HG03439 (cell line): Measurements from ENCODE around the gene SLC5A10.

Experiments
- ATAC-seq: cut with Tn5 transposase; IDR thresholded peaks from one replicate; pipeline ENCODE4 v1.9.1; 2021; ENCODE audit warnings: mild to moderate bottlenecking, moderate library complexity; ENCODE audit not compliant: unreplicated experiment

Gene SLC5A10

DNA sequence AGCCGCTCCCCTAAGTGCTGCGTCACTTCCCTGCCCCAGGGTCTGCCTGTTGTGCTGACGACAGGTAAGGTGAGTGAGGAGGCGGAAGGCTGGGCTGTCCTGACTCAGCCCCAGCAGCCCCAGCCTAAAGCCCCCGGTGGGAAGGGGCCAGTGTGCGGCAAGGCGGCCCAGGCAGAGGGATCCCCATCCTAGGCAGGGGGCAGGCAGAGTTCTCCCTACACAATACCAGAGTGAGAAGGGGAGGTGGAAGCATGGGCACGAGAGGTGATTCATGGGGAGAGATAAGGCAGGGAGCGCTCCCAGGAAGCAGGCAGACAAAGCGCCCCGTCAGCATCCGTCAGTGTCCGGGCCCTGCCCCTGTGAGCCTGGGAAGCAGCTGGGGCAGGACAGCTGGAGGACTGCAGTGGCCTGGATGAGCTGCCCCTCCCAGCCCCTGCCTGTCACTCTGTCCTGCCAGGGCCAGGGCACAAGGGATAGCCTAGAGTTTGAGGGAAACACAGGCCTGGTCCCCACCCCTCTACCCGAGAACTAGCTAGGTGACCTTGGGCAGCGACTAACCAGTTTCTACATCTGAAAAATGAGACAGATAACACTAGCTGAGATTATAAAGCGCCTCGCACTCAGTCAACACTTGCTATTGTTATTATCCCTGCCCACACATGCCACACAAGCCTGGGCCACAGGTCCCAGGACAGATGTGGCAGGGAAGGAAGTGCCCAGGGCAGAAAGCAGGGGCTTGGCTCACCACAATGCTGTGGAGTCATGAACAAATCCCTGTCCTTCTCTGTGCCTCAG lies 48.8 kb downstream of the SLC5A10 start:
- ATAC-seq = no peak

DNA sequence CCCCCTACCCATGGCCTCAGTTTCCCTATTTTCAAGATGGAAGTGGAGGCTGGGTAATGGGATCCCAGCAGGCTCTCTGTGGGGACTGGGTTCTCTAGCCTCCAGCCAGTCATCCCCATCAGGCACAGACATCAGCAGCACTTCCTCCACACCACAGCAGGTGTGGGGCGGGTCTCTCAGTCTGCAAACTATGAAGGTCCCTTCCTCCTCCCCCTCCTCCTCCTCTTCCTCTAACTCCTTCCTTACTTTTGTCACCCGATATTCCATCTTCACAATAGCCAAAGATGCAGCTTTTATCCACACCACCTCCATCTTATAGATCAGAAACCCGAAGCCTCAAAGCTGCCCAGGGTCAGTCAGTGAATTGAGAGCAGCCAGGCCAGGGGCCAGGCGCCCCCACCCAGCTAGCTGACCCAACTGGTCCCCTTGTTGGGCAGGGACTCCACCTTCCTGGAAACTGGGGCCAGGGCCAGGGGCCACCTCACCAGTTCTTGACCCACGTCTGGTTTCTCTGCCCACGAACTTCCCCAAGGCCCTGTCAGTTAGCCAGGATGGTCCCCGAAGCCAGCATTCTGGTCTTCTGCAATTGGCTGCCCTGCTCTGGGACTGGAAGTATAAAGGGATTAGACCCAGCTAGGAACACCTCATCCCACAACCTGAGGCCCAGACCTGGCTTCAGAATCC lies 50.1 kb downstream of the SLC5A10 start:
- no peak for ATAC-seq

DNA sequence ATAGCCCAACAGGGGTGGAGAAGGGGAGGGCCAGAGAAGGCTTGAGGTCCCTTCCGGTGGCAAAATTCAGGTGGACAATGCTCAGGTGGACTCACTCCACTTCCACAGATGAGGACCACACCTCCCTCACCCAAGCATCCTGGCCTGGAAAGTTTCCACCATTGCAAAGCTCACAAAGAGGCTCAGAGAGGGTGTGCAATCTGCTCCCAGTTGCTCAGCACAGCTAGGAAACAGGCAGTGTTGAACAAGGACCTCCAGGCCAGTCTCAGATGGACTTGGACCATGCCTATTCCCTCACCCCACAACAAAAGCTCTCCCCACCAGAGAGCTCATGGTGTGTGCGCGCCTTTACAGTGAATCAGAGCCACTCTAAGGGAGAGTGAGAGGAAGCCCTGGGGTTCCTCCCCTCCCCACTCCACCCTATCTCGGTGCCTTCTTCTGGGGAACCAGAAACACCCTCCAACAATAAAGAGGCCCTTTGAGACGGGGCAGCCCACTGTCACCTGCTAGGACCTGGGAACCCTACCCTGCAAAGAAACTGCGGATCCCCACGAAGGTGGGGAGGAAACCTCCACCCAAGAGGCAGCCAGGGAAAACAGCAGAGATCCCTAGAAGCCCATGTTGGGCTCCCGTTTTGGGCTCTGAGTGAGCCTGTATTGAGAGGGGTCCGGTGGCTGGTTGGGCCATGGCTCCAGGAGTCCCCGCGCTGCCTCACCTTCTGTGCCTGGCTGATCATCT lies 51.0 kb downstream of the SLC5A10 start:
- ATAC-seq = no peak

DNA sequence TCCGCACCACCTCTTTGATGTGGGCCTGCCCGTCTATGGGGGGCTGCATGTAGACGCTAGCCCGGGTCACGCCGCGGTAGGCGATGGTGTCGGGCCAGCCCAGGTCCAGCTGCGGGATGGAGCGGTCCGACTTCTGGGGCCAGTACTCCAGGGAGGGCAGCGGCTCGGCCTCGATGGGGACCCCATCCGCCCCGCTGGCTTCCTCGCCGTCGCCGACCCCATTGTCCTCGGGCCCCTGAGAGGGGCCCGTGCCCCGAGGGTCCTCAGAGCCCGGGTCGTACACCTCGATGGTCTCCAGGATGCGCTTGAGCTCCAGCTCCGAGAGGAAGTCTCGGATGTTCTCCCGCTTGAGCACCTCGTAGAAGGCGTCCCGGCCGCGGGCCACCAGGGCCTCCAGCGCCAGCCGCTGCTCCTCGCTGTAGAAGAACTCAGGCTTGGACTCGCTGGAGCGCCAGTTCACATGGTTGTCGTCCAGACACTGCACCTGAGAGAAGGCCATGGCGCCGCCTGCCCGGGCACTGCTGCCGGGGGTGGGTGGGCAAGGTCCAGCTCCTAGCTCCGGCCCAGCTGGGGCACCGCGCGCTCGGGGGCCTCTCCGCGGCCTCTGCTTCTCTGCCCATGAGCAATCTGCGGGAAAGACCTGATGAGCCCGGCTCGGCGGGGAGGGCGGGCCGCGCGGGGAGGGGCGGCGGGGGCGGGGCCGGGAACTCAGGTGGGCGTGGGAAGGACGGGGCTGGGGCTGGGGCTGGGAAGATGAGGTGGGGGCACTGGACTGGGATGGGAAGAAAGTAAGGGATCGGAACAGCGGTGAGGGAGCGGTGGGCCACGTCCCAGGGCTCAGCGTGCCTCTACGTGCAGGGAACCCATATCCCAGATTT lies 51.8 kb downstream of the SLC5A10 start:
- ATAC-seq = peak; percentile 17

DNA sequence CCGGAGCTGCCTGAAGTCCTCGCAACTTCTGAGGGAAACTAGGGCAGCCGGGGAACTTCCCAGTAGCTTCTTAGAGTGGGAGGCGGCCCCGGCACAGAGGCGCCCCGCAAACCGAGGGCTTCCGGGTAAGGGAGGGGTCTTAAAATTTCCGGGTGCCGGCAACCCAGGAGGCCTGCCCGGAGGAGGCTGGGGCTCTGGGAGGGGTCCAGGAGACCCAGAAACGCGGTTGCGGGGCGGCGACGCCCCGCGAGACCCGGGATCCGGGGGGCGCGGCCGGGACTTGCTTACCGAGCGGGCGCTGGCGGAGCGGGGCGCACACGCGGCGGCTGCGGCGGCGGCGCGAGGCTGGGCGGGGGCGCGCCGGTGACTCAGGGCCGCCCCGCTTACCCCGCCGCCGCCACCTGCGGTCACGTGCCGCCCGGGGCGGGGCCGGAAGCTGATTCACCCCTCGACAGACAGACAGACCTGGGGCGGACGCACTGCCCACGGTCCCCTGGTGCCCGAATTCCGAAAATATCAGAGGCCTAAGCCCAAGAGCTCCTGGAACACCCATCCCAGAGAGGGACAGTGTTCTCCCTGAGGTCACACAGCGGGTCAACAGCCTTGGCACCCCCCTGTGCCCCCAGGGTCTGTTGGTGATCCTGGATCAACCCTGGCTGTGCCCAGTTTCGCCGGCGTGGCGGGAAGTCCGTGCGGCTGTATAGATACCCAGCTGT lies 52.6 kb downstream of the SLC5A10 start, which contains the start of gene FAM83G:
TSS of gene FAM83G (minus strand) at position 344 of the 716 bp plus-strand sequence. CDS start 723 bp downstream, outside the sequence.
- ATAC-seq = peak; percentile 75

DNA sequence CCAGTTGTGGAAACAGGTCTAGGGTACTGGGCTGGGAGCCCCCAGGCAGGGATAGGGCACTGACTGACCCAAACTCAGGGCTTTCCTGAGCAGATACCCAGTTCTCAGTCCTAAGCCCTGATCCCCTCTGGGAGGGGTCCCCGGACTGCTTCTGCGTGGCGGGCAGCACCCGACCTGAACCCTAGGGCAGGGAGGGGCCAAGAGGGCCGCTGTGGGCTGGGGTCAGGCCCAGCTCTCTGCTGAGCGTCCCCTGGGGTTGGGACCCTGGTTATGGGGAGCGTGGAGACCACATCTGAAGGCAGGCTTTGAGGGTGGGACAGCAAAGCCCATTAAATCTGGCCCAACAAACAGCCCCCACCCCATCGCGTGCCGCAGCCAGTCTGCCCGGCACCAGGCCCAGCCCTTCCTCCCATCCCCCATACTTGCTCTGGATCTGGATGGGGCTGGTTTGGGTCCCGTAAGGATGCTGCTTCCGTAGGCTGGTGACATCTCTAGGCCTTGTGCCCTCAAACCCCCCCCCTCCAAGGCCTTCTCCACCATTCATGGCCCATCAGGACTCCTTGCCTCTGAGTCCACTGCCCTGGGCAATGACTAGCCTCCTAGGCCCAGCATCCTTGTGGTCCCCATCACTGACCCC lies 53.3 kb downstream of the SLC5A10 start:
- ATAC-seq = no peak

DNA sequence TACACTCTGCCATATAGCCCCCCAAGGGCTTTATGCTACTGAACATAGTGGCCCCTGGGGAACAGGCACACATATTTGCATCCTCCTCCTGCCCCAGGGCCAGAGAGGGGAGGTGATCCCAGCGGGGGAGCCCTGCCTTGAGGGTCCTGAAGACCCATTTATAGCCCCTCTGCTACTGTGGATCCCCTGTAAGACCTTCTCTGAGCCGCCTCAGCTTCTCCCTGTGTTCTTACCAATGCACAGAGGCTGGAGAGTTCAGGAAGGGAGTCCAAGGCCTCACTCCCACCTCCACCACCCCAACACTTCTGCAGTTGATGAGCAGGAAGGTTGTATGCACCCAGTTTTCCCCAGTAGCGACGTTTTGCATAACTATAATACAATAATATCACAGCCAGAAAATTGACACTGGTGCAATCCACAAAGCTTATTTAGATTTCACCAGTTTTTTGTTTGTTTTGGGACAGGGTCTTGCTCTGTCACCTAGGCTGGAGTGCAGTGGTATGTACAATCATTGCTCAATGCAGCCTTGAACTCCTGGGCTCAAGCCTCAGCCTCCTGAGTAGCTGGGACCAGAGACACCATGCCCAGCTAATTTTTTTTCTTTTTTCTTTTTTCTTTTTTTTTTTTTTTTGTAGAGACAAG lies 53.9 kb downstream of the SLC5A10 start:
- no peak for ATAC-seq

DNA sequence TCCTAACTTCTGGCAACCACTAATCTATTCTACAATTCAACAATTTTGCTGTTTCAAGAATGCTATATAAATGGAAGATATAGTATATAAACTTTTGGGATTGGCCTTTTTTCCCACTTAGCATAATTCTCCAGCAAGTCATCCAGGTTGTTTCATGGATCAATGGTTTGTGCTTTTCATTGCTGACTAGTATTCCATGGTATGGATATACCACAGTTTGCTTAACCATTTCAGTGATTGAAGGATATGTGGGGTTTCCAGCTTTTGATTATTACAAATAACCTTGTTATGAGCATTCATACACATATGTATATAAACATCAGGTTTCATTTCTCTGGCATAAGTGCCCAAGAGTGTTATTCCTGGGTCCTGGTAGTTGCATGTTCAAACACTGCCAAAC lies 54.7 kb downstream of the SLC5A10 start:
- ATAC-seq = no peak

DNA sequence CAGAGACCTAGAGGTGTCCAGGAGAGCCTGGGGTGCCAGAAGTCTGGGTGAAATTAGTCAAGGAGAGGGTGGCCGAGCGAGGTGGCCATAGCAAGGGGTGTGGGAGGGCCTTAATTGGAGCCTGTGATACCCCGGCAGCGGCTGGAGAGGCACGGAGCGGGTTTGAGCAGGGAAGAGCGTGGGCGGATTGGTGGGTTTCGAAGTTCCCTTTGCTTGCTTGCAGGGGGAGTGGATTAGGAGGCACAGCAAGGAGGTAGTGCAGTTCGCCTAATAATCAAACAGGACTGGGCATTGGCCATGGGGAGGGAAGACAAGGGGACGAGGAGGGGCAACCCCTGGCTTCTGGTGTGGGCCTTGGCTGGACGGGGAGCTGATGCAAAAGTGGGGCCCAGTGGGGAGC lies 58.0 kb downstream of the SLC5A10 start:
- ATAC-seq = no peak

GRCh38 chr17:19010729-19011505 lies 59.0 kb downstream of the SLC5A10 start:
- ATAC-seq = no peak

GRCh38 chr17:19011581-19011980 lies 59.6 kb downstream of the SLC5A10 start:
- ATAC-seq = no peak

DNA sequence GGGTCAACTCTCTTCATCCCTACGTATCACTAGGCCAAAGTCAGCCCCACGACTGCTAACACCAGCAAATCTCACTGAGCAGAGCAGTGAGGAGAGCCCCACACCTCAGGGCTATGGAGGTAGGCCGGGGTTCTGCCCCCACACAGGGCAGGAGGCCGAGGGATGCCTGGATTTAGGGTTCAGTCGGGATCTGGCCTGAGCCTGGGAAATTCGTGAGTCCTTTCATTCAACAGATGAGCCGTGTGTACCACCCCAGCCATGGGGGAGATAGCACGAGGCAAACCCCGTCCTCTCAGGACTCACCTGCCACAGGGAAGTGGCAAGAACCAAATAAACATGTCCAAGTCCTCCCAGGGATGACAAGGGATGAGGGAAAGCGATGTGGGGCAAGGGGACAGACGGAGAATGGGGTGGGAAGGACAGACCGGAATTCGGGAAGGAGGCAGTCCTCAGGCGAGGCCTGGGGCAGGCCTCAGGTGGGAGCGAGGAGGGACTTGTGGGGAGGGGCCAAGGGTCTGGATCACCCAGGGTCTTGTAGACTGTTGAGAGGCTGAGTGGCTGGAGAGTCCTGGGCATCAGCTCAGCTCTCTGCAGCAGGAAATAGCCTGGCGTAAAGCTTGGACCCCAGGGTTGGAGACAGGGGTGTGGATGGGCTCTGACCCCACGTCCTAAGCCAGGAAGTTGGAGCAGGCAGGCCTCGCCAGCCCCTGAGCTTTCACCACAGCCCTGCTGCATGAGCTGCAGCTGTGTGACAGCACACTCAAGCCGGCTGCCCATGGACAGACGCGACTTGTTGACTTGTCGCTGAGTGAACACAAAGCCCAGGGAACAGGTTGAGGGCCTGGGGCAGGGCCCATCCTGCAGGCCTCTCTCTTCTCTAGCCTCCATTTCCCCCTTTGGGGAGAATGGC lies 60.5 kb downstream of the SLC5A10 start:
- no peak for ATAC-seq

DNA sequence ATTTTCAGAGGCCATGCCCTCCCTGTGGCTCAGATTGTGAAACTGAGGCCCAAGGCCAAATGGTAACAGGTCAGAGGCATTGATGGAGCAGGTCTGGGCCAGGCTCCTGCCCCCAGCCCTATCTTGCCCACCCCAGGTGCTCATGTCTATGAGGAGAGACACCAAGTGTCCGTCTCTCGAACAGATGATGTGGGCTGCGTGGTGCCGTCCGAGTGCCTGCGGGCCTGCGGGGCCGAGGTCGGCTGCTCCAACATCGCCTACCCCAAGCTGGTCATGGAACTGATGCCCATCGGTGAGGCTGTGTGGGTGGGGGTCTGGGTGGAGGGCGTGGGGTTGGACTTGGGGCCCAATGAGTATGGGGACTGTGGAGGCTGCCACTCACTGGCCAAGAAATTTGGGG lies 61.3 kb downstream of the SLC5A10 start:
- ATAC-seq = no peak

DNA sequence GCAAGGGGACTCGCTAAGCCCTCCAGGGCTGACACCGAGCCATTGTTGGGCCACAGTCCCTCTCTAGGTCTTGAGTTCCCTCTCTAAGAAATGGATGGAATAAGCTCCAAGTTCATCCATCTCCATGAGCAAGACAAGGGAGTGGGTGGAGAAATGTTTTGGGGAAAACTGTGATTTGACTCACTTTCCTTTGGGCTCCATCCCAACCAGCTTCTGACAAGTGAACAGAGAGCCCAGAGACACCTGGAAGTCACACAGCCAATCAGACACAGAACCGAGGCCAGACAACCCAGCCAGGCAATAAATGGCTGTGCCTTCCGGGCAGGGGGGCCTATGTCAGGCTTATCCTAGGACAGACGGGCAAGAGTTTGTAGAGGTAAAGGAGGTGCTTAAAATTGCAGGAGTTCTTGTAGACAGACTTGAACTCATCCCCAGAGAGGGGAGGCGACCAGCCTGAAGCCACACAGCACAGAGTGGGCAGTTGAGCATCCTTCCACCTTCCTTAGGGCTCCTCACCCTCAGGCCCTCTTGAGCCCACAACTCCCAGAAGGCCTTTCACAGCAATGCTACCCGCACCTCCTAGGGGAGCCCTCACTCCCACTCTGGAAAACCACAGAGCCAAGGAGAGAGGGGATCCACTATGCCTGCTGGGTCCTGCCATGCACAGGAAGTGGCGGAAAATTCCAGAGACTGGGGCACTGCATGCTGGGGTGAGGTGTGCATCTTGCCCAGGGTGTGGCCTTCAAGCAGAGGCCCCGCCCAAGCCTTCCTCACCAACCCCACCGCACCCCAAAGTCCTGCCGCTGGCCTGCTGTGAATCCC lies 62.1 kb downstream of the SLC5A10 start:
- ATAC-seq = no peak

- no peak for ATAC-seq
Observed at GRCh38 chr17:19014628-19015215, 62.8 kb downstream of the SLC5A10 start.

DNA sequence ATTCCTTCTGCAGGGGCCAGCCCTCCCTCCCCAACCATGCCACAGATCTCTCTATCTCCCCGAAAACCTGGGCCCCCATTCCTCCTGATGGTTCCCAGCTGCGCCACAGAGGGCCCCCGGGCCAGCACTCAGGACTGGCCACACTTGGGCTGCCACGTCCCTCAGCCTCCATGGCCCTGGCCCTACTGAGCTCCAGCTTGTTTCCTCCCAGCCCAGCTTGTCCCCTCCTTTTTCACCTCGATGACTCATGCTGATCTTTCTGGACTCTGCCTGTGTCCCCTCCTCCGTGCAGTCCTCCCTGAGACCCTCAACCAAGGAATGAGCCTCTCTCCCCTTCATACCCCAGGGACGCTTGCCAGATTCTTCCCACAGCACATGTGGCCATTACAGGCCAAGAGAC lies 63.5 kb downstream of the SLC5A10 start:
- ATAC-seq = no peak
